IPS-18a (cell line): ENCODE results near the gene CELF5.

Source experiments
- H3K27ac ChIP-seq: one replicate; pipeline ENCODE4 v1.5.1; 2013; ENCODE audit warnings: low read length
- H3K27me3 ChIP-seq: one replicate; pipeline ENCODE4 v1.6.1; 2013; ENCODE audit warnings: mild to moderate bottlenecking, low read length; ENCODE audit not compliant: control insufficient read depth, insufficient read depth
- H3K36me3 ChIP-seq: one replicate; pipeline ENCODE4 v1.6.1; 2013; ENCODE audit warnings: low read depth, low read length; ENCODE audit not compliant: control insufficient read depth
- H3K4me1 ChIP-seq: one replicate; pipeline ENCODE4 v1.6.1; 2013; ENCODE audit warnings: low read depth, low read length; ENCODE audit not compliant: control insufficient read depth
- H3K4me3 ChIP-seq: one replicate; pipeline ENCODE4 v1.5.1; 2013; ENCODE audit warnings: low read length
- H3K9ac ChIP-seq: one replicate; pipeline ENCODE4 v1.6.1; 2013; ENCODE audit warnings: mild to moderate bottlenecking, low read length, moderate library complexity
- H3K9me3 ChIP-seq: one replicate; pipeline ENCODE4 v1.6.1; 2013; ENCODE audit warnings: low read depth, low read length; ENCODE audit not compliant: control insufficient read depth

CELF5 gene

GRCh38 chr19:3274942-3275582, 50.6 kb downstream of the CELF5 start:
- Histone ChIP-seq H3K4me1 (peaks cover 8% of the 10 kb centered on the region), H3K4me3 (peak overlapping the region; percentile 58), H3K36me3 (no peaks in the 10 kb centered on the region), H3K27me3 (peaks cover 2% of the 10 kb centered on the region), H3K9me3 (no peaks in the 10 kb centered on the region), H3K9ac (no peak overlapping the region), H3K27ac (no peak overlapping the region)

GRCh38 chr19:3275583-3276340, 51.3 kb downstream of the CELF5 start:
- Histone ChIP-seq H3K4me1 (peaks cover 8% of the 10 kb centered on the region), H3K9me3 (no peaks in the 10 kb centered on the region), H3K9ac (no peak overlapping the region), H3K27me3 (no peaks in the 10 kb centered on the region), H3K27ac (no peak overlapping the region), H3K4me3 (peak overlapping the region; percentile 58), H3K36me3 (no peaks in the 10 kb centered on the region)

- H3K4me3 ChIP-seq: peak overlapping the region; percentile 27
- H3K9ac ChIP-seq: no peak overlapping the region
- H3K9me3 ChIP-seq: no peaks in the 10 kb centered on the region
- no peaks in the 10 kb centered on the region for H3K27me3 ChIP-seq
- no peaks in the 10 kb centered on the region for H3K36me3 ChIP-seq
- no peak overlapping the region for H3K27ac ChIP-seq
- H3K4me1 ChIP-seq: peaks cover 8% of the 10 kb centered on the region
Measured at GRCh38 chr19:3276341-3276799, 51.9 kb downstream of the CELF5 start.

DNA sequence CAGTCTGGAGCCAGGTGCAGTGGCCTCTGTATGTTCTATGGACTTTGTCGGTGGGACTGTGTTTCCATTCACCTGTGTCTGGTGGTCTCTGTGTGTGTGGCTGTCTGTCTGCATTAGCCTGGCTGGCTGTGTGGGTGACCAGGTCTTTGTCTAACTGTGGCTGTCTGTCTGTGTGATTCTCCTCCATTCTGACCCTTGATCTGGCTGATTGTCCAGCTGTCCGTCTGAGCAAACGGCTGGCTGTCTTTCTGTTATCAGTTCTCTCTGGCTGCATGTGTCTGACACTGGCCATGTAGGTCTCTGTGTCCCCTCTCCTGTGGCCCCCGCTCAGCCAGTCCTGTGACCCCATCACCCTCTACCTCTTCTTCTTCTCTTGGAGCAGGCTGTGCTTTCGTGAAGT, 53.2 kb downstream of the CELF5 start:
- no peak overlapping the region for H3K4me3 ChIP-seq
- H3K9me3 ChIP-seq: no peaks in the 10 kb centered on the region
- H3K36me3 ChIP-seq: no peaks in the 10 kb centered on the region
- no peaks in the 10 kb centered on the region for H3K27me3 ChIP-seq
- H3K4me1 ChIP-seq: peaks cover 8% of the 10 kb centered on the region
- no peak overlapping the region for H3K9ac ChIP-seq
- no peak overlapping the region for H3K27ac ChIP-seq

DNA sequence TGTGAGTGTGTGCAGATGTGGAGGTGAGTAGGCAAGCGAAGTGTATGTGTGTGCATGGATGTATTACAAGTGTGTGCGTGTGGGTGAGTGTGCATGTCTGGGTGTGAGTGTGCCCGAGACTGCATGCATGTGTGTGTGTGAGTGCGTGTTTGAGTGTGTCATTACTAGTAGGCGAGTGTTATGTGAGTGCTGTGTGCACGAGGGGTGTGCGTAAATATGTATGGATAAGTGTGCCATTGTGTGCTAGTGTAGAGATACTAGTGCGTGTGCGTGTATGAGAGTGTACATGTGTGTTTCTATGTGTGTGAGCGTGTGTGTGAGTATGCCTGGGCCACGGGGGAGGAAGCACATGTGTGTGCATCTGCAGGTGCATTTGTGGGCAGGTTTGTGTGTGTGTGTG, 53.8 kb downstream of the CELF5 start:
- peaks cover 8% of the 10 kb centered on the region for H3K4me1 ChIP-seq
- no peaks in the 10 kb centered on the region for H3K9me3 ChIP-seq
- no peaks in the 10 kb centered on the region for H3K27me3 ChIP-seq
- no peaks in the 10 kb centered on the region for H3K36me3 ChIP-seq
- H3K27ac ChIP-seq: no peak overlapping the region
- no peak overlapping the region for H3K9ac ChIP-seq
- H3K4me3 ChIP-seq: no peak overlapping the region

- Histone ChIP-seq H3K4me3 (no peak overlapping the region), H3K36me3 (no peaks in the 10 kb centered on the region), H3K9ac (no peak overlapping the region), H3K27me3 (no peaks in the 10 kb centered on the region), H3K4me1 (peaks cover 8% of the 10 kb centered on the region), H3K9me3 (no peaks in the 10 kb centered on the region), H3K27ac (no peak overlapping the region)
Measured at GRCh38 chr19:3278749-3279148, 54.3 kb downstream of the CELF5 start.

DNA sequence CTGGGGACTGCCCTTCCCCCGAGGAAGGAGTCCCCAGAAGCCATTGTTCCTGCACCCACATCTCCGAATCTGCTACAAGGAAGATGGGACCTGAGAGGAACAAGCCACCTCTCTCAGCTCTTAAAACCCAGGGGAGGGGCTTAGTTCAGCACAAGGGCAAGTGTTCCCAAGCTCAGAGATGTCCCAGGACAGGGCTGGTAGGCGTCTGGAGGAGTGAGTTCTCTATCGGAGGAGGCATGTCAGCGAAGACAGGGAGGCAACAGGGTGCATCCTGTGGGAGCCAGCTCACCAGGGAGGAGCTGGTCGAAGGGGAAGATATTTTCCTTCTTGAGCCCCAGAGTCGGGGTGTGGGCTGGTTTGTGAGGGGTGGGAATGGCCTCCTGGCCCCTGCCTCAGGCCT, 54.8 kb downstream of the CELF5 start:
- H3K27me3 ChIP-seq: no peaks in the 10 kb centered on the region
- no peak overlapping the region for H3K9ac ChIP-seq
- no peaks in the 10 kb centered on the region for H3K9me3 ChIP-seq
- H3K36me3 ChIP-seq: no peaks in the 10 kb centered on the region
- peaks cover 10% of the 10 kb centered on the region for H3K4me1 ChIP-seq
- no peak overlapping the region for H3K4me3 ChIP-seq
- no peak overlapping the region for H3K27ac ChIP-seq

DNA sequence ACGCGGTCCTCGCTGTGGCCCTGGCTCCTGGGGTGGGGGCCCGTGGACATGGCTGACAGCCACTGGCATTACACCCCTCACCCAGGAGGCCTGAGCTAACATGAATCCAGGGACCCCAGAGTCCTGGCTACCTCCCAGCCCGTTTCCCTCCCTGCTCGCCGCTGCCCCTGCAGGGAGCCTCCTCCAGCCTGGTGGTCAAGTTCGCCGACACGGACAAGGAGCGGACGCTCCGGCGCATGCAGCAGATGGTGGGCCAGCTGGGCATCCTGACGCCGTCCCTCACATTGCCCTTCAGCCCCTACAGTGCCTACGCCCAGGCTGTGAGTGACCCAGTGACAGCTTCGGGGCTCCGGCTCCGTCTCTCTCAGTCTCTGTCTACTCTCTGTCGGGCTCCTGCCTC, 56.6 kb downstream of the CELF5 start:
- Histone ChIP-seq H3K4me1 (peaks cover 5% of the 10 kb centered on the region), H3K9me3 (no peaks in the 10 kb centered on the region), H3K9ac (no peak overlapping the region), H3K27me3 (no peaks in the 10 kb centered on the region), H3K27ac (no peak overlapping the region), H3K4me3 (no peak overlapping the region), H3K36me3 (no peaks in the 10 kb centered on the region)

- Histone ChIP-seq H3K36me3 (no peaks in the 10 kb centered on the region), H3K27me3 (no peaks in the 10 kb centered on the region), H3K9me3 (no peaks in the 10 kb centered on the region), H3K9ac (no peak overlapping the region), H3K4me3 (no peak overlapping the region), H3K27ac (no peak overlapping the region), H3K4me1 (peaks cover 5% of the 10 kb centered on the region)
Measured at GRCh38 chr19:3282155-3282554, 57.7 kb downstream of the CELF5 start.

- Histone ChIP-seq H3K4me3 (no peak overlapping the region), H3K4me1 (peaks cover 5% of the 10 kb centered on the region), H3K9me3 (no peaks in the 10 kb centered on the region), H3K27me3 (no peaks in the 10 kb centered on the region), H3K27ac (no peak overlapping the region), H3K36me3 (no peaks in the 10 kb centered on the region), H3K9ac (no peak overlapping the region)
Measured at GRCh38 chr19:3282564-3282963, 58.1 kb downstream of the CELF5 start.

DNA sequence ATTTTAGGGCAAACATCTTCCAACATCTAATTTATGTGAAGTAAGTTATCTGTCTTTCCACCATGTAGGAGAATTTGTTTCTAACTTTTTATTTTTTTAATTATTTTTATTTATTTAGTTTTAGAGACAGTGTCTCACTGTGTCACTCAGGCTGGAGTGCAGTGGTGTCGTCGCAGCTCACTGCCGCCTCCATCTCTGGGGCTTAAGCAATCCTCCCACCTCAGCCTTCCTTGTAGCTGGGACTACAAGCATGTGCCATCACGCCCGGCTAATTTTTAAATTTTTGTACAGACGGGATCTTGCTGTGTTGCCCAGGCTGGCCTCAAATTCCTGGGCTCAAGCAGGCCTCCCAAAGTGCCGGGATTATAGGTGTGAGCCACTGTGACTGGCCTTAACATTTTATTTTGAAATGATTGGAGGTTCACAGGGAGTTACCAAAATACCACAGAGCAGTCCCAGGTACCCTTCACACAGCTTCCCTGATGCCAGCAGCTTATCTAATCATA, 58.8 kb downstream of the CELF5 start:
- H3K4me1 ChIP-seq: peaks cover 5% of the 10 kb centered on the region
- H3K9me3 ChIP-seq: no peaks in the 10 kb centered on the region
- H3K36me3 ChIP-seq: no peaks in the 10 kb centered on the region
- H3K9ac ChIP-seq: no peak overlapping the region
- no peak overlapping the region for H3K4me3 ChIP-seq
- H3K27ac ChIP-seq: no peak overlapping the region
- no peaks in the 10 kb centered on the region for H3K27me3 ChIP-seq
